ENCODE data around the gene MYO9B. TPM values are rescaled to one million over a fixed set of nuclear protein-coding genes. Genes with fewer than 3 reads are reported as not detected.
"Not testable (repeated sequence)": the region's sequence is repeated elsewhere in the genome, so short reads cannot be mapped to it uniquely, and the experiment has no call there.

Gene MYO9B
- polyA plus RNA-seq, 1 donor, result 40.1 TPM

DNA sequence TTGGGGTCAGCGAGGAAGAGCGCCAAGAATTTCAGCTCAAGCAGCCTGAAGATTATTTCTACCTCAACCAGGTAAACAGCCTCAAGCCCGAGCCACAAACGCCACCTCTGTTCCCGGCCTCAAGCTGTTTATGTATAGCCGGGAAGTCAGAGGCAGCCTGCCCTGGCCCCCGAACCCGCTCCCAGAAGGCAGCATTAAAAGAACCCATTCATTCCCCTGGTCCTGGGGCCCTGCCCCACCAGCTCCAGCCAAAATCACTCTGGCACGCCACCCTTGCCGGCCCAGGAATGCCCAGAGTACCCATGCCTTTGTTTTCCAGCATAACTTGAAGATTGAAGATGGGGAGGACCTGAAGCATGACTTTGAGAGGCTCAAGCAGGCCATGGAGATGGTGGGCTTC lies 78.4 kb downstream of the MYO9B start:
- DNase-seq, result no peak

DNA sequence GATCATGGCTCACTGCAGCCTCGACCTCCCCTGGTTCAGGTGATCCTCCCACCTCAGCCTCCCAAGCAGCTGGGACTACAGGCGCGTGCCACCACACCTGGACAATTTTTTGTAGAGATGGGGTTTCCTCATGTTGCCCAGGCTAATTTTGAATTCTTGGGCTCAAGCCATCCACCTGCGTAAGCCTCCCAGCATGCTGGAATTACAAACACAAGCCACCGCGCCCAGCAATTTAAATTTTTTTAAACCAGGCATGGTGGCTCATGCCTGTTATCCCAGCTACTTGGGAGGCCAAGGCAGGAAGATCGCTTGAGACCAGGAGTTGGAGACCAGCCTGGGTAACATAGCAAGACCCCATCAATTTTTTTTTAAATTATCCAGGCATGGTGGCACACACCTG lies 79.7 kb downstream of the MYO9B start:
- no peak for DNase-seq

DNA sequence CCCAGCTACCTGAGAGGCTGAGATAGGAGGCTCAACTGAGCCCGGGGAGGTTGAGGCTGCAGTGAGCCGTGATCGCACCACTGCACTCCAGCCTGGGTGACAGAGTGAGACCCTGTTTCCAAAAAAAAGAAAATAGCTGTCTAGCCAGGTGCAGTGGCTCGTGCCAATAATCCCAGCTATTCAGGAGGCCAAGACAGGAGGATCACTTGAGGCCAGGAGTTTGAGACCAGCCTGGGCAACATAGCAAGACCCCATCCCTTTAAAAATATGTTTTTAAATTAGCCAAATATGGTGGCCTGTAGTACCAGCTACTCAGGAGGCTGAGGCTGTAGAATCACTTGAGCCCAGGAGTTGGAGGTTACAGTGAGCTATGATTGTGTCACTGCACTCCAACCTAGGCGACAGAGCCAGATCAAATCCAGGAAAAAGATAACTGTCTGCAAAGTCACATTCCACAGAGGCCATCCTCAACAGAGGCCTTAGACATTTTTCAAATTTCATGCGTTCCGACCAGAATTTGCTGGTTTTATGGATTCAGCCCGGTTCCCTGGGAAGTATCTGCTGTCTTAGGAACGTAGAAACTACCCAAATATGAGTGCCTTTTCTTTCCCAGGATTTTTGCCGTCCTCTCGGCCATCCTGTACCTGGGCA lies 80.8 kb downstream of the MYO9B start:
- no peak for DNase-seq

DNA sequence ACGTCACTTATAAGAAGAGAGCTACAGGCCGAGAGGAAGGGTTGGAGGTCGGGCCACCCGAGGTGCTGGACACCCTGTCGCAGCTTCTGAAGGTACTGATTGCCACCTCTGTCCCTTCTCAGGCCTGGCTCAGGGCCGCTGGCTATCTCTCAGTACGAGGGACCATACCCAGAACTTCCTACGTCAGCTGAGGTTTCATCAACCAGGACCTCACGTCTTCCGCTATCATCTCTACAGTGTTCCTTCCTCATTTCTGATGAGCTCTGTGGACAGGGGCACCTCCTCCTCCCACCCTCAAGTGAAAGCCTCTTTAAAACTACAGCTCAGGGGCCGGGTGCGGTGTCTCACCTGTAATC lies 81.3 kb downstream of the MYO9B start:
- no peak for DNase-seq

DNA sequence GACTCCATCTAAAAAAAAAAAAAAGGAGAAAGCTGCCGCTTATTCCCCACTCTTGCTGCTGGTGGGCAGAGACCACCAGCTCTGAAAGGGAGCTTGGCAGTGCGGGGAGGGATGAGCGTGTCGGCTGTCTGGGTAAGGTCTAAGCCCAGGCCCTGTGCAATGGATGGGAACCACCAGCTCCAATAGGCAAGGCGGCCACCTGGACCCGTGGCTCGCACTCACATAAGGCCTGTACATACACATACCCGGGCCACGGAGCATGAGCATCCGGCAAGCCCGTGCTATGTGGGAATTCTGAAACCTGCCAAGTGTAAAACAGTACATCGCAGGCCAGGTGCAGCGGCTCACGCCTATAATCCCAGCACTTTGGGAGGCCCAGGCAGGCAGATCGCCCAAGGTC lies 83.0 kb downstream of the MYO9B start:
- no peak for DNase-seq

DNA sequence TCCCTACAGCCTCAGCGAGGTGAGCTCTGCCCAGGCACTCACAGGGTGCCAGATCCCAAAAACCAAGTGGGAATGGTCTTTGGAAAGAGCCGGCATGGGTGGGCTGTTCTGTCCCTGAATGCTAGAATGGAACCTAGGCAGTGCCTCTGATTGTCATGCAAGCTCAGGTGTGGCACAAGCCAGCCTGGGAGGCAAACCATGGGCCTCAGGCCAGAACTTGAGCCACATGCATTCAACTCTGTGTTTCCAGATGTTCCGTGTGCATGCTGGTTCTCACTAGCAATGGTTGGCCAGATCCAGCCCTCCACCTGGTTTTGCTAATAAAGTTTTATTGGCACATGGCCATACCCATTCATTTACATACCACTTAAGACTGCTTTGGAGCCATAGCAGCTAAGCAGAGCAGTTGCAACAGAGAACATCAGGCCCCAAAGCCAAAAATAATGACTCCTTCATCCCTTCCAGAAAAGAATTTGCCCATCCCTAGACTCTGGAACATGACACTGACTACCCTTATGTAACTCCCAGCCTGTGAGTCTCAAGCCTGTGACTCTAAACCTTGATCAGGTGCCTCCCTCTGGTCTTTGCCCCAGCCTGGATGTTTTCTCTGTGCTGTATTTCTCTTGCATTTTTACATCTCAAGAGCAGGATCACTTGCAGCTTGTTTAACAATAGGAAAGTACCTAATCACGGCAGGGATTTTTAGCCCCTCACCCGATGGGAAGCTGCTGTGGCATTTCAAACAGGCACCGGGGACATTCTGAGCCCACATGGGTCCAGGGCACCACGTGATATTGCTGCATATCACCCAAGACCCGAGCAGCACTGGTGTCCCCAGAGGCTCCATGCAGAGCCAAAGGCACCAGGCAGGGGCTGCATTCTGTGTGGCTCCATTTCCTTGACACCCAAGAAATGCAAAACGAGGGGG lies 84.2 kb downstream of the MYO9B start:
- DNase-seq, result no peak

DNA sequence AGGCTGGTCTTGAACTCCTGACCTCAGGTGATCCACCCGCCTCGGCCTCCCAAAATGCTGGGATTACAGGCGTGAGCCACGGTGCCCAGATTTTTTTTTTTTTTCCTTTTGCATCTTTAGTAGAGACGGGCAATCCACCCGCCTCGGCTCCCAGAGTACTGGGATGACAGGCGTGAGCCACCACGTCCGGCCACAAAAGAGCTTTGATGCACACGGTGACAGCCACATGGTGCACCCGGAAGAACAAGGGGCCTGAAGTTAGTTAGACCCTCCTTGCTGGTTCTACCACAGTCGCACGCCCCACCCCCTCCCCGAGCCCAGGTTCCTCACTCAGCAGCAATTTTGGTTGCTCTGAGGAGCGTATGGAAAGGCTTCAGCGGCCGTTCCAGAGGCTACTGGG lies 85.3 kb downstream of the MYO9B start:
- no peak for DNase-seq

DNA sequence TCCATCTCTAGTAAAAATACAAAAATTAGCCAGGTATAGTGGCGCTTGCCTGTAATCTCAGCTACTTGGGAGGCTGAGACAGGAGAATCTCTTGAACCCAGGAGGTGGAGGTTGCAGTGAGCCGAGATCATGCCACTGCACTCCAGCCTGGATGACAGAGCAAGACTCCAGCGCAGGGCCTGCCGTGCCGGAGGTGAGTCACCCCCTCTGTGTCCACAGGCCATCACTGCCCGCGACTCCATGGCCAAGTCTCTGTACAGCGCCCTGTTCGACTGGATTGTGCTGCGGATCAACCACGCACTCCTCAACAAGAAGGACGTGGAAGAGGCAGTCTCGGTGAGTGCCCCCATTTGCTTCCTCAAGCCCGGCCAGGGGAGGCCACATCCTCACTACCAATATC lies 86.6 kb downstream of the MYO9B start:
- DNase-seq, result not testable (repeated sequence)

DNA sequence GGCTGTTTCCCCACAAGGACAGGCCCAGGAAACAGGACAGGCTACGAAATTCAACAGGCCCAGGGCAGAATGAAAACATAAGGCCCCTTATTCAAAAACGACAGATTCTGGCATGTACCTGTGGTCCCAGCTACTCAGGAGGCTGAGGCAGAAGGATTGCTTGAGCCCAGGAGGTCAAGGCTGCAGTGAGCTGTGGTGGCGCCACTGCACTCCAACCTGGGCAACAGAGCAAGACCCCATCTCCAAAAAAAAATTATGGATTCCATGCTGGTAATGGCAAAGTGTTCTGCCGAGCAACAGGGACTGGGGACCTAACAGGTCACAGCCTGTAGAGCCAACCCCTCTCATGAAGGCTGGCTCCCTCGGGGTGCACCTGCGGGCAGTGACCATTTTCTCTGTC lies 87.0 kb downstream of the MYO9B start:
- DNase-seq, result no peak

DNA sequence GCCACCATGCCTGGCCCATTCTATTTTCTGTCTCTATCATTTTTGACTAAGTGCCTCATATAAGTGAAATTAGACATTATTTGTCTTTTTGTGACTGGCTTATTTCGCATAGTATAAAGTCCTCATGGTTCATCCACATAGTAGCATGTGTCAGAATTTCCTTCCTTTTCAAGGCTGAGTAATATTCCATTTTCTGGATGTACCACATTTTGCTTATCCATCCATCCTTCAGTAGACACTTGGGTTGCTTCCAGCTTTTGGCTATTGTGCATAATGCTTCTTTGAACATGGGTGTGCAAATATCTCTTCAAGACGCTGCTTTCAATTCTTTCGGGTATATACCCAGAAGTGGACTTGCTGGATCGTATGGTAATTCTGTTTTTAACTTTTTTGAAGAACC lies 88.1 kb downstream of the MYO9B start:
- no peak for DNase-seq

DNA sequence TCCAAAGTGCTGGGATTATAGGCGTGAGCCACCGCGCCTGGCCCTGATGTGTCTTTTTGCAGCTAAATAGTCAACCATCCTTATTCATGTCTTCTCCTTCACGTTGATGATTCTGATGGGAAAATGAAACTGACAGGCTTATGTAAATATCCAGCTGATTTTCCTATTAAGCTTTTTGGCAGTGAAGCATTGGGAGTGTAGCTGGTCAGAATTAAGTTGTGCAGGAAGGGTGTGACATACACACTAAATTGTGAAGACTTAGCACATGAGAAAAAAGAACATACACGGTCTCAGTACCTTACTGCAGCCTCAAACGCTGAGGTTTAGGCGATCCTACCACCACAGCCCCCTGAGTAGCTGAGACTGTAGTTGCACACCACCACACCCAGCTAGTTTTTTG lies 89.1 kb downstream of the MYO9B start:
- DNase-seq, result no peak

DNA sequence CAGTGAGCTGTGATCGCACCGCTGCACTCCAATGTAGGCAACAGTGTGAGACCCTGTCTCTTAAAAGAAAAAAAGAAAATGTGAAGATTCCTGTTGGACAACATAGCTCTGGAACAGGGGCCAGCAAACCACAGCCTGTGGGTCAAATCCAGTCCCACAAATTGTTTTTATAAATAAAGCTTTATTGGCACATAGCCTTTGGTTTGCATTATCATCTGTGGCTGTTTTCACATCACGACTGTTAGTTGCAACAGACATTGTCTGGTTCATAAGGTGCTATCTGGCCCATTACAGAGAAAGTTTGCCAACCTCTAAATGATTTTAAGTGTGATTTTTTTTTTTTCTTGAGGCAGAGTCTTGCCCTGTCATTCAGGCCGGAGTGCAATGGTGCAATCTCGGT lies 90.1 kb downstream of the MYO9B start:
- no peak for DNase-seq

DNA sequence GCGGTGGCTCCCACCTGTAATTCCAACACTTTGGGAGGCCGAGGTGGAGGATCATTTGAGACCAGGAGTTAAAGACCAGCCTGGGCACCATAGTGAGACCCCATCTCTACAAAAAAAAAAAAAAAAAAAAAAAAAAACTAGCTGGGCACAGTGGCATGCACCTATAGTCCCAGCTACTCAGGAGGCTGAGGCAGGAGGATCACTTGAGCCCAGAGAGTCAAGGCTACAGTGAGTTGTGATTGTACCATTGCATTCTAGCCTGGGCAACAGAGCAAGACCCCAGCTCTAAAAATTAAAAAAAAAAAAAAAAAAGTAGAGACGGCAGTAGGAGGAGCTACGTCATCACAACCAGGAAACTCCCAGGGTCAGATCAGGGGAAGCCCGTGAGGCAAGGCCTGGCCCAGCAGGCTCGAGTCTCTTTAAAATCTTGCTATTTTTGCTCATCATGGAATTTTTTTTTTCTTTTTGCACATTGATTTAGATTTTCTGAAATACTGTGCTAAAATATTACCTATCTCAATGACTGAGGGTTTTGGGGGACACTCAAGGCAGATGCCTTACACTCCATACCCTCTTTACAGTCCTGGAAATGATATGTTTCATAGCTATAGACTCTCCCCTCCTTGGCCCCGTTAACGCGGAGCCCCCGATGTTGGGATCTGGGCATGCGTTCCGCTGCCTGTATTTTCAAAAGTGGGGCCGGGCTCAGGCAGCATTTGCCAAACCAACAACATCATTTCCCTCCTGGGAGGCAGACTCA lies 95.1 kb downstream of the MYO9B start:
- DNase-seq, result no peak

DNA sequence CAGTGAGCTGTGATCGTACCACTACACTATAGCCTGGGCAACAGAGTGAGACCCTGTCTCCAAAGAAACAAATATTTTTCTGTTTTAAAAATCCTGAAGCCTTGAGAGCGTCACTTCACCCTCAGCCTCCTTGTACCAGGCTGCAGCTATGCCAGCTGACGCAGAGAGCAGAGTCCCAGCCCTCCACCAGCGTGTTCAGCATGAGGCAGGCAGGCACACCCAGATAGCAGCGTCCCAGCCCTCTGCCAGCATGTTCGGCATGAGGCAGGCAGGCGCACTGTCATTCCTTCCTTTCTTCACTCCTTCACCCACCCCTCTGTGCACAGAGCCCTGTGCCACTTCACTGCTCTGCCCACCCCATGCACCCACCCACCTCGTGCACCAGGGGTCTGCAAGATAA lies 96.3 kb downstream of the MYO9B start:
- no peak for DNase-seq

DNA sequence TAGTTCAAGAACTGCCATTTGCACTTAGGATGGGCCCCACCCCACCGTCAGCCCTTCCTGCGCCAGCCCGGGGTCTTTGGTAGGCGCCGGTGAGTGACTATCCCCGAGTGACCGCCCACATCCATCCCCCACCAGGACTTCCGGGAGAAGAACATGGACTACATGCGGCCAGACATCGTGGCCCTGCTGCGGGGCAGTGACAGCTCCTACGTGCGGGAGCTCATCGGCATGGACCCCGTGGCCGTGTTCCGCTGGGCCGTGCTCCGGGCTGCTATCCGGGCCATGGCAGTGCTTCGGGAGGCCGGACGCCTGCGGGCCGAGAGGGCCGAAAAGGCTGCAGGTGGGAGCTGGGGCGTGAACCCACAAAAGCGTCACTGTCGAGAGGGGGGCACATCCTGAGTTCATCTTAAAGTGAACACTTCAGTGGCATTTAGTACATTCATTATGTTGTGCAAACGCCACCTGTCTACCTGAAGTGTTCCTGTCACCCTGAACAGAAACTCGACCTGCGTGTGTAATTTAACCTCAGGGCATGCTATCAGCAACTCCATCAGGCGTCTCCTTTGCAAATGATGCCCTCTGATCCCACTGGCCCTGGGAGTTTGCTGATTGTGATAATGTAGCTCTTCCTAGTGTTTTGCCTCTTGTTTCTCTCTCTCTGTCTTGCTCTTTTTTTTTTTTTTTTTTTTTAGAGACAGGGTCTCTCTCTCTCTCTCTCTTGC lies 97.2 kb downstream of the MYO9B start:
- no peak for DNase-seq

DNA sequence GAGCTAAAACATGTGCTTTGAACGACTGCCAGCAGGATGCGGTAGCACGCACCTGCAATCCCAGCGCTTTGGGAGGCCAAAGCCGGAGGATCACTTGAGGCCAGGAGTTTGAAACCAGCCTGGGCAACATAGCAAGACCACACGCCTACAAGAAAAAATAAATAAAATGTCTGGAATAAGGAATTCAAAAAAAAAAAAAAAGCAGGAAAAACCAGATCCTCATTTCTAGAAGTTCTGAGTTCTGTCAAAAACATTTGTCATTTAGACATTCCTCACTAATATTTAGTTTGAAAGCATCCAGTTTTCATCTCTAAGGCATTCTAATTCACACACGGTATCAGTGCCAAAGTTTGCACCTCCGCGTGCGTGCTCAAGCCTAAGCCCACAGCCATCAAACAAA lies 102.7 kb downstream of the MYO9B start:
- DNase-seq, result no peak

DNA sequence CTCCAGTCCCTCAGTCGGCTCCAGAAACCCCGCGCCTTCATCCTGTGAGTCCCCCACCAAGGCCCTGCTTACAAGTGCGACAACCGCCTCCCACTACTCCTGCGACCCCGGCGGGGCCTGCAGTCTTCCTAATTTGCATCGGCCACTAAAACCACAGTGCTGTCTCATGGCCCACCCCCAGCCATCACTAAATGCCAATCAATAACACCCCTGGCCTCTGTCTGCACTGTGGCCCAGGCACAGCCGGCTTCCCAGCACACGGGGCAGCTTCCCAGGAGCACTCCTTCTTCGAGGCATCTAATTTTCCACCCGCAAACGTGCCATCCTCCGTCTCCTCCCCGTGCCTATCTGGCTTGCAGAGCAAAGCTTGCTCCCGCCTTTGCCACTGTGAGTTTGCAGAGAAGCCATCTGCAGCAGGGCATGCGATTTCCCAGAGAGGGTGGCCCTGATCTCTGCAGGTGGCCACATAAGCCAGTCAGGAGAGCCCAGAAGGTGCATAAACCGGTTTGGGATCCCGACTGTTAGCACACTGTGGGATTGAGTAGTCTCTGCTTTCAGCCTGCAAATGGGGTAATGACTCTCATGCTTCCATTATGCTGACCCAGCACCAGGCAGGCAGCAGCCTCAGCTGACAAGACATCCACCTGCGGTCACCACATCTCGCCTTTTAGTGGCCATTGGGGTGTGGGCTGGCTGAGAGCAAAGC lies 105.6 kb downstream of the MYO9B start:
- DNase-seq, result no peak

DNA sequence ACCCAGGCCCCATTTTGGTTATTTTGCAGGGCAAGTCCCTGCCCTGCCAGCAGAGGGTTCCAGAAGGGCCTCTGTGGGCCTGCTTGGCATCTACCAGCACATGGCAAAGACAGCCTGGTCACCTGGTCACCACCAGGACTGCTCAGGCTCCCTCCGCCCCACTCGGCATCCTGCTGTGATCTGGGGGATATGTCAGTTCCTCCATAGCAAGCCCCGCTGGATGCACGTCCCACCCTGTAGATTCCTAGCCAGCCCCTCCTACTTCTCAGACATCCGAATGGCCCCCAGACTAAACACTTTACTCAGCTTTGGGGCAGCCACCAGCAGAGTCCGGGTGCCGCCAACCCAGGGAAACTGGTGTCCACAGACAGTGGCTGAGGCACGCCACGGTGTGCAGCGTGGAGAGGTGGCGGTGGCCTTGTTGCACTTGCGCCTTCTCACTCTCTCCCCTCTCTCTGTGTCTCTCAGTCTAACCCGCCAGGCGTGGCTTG lies 107.7 kb downstream of the MYO9B start:
- no peak for DNase-seq

DNA sequence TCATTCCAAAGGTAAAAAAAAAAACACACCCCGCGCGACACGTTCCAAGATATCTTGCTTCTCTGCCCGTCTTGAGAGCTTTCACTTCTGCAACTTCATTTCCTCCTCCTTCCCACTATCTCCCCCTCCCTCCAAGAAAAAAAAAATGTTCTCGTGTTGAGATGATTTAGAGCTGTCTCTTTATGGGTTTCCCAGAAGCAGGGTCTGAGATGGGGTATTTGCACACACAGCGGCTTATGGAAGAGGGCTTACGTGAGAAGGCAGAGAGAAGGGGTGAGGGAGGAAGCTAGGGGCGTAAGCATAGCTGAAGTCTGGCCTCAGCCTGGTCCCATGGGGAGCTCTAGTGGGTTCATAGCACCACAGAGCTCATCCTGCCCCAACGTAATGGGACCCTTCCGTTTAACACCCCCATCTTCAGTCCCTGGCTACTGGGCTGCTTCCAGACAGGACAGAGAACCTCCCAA lies 108.3 kb downstream of the MYO9B start:
- DNase-seq, result peak; percentile 48

DNA sequence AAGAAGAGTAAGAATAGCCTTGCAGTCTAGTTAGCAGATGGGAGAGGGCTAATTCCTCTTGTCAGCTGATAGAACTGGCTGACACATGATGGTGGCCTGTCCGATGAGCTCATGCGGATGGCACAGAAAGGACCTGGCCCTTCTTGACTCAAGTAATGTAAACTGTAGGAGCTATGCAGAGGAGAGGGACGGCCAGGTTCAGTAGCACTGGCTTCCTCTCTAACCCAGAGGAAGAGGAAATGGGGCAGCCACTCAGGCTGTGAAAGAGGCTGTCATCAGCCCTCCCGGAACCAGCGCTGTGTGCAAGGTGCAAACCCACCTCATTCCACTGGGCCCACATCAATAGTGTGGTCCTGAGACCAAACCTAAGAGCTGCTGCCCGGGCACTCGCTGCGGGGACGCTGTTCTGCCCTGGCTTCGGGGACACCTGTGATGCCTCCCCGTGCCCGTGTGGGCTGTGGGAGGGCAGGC lies 108.8 kb downstream of the MYO9B start:
- no peak for DNase-seq

DNA sequence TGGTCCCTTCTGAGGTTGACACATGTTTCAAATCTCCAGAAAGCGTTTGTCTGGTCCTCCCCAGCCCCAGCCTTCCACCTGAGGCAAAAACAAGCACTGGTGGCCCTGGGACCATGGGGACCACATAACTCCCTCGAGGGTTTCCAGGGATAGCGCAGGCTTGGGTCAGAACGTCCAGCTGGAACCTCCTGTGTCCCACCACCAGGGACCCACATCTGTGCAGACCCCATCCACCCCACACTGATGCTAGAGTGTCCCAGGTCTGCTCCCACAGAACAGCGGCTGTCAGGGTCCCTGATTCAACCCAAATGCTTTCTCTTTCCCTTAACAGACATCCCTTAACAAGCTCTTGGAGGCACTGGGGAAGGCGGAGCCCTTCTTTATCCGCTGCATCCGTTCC lies 110.0 kb downstream of the MYO9B start:
- DNase-seq, result no peak

DNA sequence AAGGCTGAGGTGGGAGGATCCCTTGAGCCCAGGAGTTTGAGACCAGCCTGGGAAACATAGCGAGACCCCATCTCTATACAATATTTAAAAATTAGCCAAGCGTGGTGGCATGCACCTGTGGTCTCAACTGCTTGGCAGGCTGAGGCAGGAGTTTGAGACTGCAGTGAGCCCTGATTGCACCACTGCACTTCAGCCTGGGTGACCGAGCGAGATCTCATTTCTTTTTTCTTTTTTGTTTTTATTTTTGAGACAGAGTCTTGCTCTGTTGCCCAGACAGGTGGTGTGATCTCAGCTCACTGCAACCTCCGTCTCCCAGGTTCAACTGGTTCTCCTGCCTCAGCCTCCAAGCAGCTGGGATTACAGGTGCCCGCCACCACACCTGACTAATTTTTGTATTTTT lies 116.2 kb downstream of the MYO9B start:
- not testable (repeated sequence) for DNase-seq

Measured in hindlimb muscle (tissue), 1 donor.